ENCODE data around the gene ZNF366.

The ZNF366 gene

GRCh38 chr5:72498284-72498683, 8.9 kb downstream of the ZNF366 start:
- DNase-seq (ENCODE audit: insufficient read length, low spot score) (peak; percentile 39), FAIRE-seq (peak; percentile 52)

GRCh38 chr5:72497823-72498222, 9.4 kb downstream of the ZNF366 start:
- FAIRE-seq (no peak), DNase-seq (ENCODE audit: insufficient read length, low spot score) (no peak)

- DNase-seq (ENCODE audit: insufficient read length, low spot score): no peak
- FAIRE-seq: no peak
Measured at GRCh38 chr5:72495410-72495809, 11.8 kb downstream of the ZNF366 start.

- no peak for DNase-seq (ENCODE audit: insufficient read length, low spot score)
- FAIRE-seq: no peak
Measured at GRCh38 chr5:72494623-72495124, 12.5 kb downstream of the ZNF366 start.

- no peak for FAIRE-seq
- DNase-seq (ENCODE audit: insufficient read length, low spot score): no peak
Measured at GRCh38 chr5:72489536-72489935, 17.7 kb downstream of the ZNF366 start.

GRCh38 chr5:72488756-72489155, 18.5 kb downstream of the ZNF366 start:
- no peak for DNase-seq (ENCODE audit: insufficient read length, low spot score)
- no peak for FAIRE-seq

GRCh38 chr5:72487177-72487576, 20.0 kb downstream of the ZNF366 start:
- FAIRE-seq (no peak), DNase-seq (ENCODE audit: insufficient read length, low spot score) (no peak)

- FAIRE-seq (no peak), DNase-seq (ENCODE audit: insufficient read length, low spot score) (no peak)
Measured at GRCh38 chr5:72486371-72486770, 20.8 kb downstream of the ZNF366 start.

GRCh38 chr5:72485430-72485974, 21.7 kb downstream of the ZNF366 start:
- no peak for FAIRE-seq
- no peak for DNase-seq (ENCODE audit: insufficient read length, low spot score)

GRCh38 chr5:72482046-72482445, 25.2 kb downstream of the ZNF366 start:
- DNase-seq (ENCODE audit: insufficient read length, low spot score): no peak
- no peak for FAIRE-seq

GRCh38 chr5:72480841-72481240, 26.4 kb downstream of the ZNF366 start:
- no peak for FAIRE-seq
- DNase-seq (ENCODE audit: insufficient read length, low spot score): no peak

GRCh38 chr5:72479921-72480320, 27.3 kb downstream of the ZNF366 start:
- FAIRE-seq (no peak), DNase-seq (ENCODE audit: insufficient read length, low spot score) (no peak)

- FAIRE-seq: no peak
- no peak for DNase-seq (ENCODE audit: insufficient read length, low spot score)
Measured at GRCh38 chr5:72478684-72479083, 28.5 kb downstream of the ZNF366 start.

GRCh38 chr5:72478276-72478675, 28.9 kb downstream of the ZNF366 start:
- DNase-seq (ENCODE audit: insufficient read length, low spot score): no peak
- no peak for FAIRE-seq

GRCh38 chr5:72477644-72478043, 29.6 kb downstream of the ZNF366 start:
- no peak for FAIRE-seq
- no peak for DNase-seq (ENCODE audit: insufficient read length, low spot score)

GRCh38 chr5:72477176-72477575, 30.0 kb downstream of the ZNF366 start:
- DNase-seq (ENCODE audit: insufficient read length, low spot score) (no peak), FAIRE-seq (no peak)

GRCh38 chr5:72476721-72477120, 30.5 kb downstream of the ZNF366 start:
- FAIRE-seq (no peak), DNase-seq (ENCODE audit: insufficient read length, low spot score) (no peak)

- FAIRE-seq (no peak), DNase-seq (ENCODE audit: insufficient read length, low spot score) (no peak)
Measured at GRCh38 chr5:72476275-72476674, 30.9 kb downstream of the ZNF366 start.

- no peak for FAIRE-seq
- DNase-seq (ENCODE audit: insufficient read length, low spot score): no peak
Measured at GRCh38 chr5:72474516-72474915, 32.7 kb downstream of the ZNF366 start.

GRCh38 chr5:72474046-72474500, 33.1 kb downstream of the ZNF366 start:
- DNase-seq (ENCODE audit: insufficient read length, low spot score): no peak
- FAIRE-seq: no peak

- no peak for FAIRE-seq
- no peak for DNase-seq (ENCODE audit: insufficient read length, low spot score)
Measured at GRCh38 chr5:72472666-72473422, 34.4 kb downstream of the ZNF366 start.

GRCh38 chr5:72472031-72472430, 35.2 kb downstream of the ZNF366 start:
- DNase-seq (ENCODE audit: insufficient read length, low spot score): no peak
- no peak for FAIRE-seq
